Hepatocyte (in vitro differentiated cells): ENCODE measurements around the gene CPEB3.

Experiments
- EZH2 ChIP-seq: fragments of 200-600 bp; sonication (generic); IDR thresholded peaks from 2 replicates; pipeline ENCODE4 v1.6.1; 2016; ENCODE audit warnings: antibody characterized with exemption, mild to moderate bottlenecking, borderline replicate concordance
- TF ChIP-seq, protein P1 (sequence below): fragments of 200-600 bp; sonication (generic); IDR thresholded peaks from 2 replicates; pipeline ENCODE4 v1.5.1; 2016; ENCODE audit warnings: antibody characterized with exemption, mild to moderate bottlenecking; ENCODE audit not compliant: poor library complexity

DNA sequence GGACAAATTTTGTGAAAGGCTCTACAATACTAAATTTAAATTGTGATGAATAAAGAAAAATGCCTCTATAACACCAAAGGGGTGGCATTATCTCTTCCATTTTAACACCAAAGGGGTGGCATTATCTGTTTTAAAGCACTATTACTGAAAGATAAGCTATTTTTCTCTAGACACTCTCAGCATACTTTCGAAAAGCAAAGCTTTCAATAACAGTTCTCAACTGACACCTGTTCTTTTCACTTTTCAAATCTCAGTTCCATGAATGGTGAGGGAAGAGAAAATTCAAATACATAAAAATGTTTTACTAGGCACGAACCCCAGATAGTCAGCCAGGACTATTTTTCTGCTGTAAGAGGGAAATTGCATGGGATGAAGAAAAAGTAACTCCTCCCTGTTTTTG, 103.8 kb downstream of the CPEB3 start:
- TF ChIP-seq, protein P1, sequence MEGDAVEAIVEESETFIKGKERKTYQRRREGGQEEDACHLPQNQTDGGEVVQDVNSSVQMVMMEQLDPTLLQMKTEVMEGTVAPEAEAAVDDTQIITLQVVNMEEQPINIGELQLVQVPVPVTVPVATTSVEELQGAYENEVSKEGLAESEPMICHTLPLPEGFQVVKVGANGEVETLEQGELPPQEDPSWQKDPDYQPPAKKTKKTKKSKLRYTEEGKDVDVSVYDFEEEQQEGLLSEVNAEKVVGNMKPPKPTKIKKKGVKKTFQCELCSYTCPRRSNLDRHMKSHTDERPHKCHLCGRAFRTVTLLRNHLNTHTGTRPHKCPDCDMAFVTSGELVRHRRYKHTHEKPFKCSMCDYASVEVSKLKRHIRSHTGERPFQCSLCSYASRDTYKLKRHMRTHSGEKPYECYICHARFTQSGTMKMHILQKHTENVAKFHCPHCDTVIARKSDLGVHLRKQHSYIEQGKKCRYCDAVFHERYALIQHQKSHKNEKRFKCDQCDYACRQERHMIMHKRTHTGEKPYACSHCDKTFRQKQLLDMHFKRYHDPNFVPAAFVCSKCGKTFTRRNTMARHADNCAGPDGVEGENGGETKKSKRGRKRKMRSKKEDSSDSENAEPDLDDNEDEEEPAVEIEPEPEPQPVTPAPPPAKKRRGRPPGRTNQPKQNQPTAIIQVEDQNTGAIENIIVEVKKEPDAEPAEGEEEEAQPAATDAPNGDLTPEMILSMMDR = no peak
- no peak for TF ChIP-seq EZH2
